HTERT RPE-1 (cell line): ENCODE measurements around the gene ANAPC1.
"Not testable (repeated sequence)": the region's sequence is repeated elsewhere in the genome, so short reads cannot be mapped to it uniquely, and the experiment has no call there.

ENCODE experiments used
- in situ Hi-C: fragments of 300-500 bp; cut with MboI; formaldehyde crosslinking; loops from 4 replicates; pipeline ENCODE4 v1.14.3; 2020; ENCODE audit warnings: low sequenced_read_pairs

The ANAPC1 gene

DNA sequence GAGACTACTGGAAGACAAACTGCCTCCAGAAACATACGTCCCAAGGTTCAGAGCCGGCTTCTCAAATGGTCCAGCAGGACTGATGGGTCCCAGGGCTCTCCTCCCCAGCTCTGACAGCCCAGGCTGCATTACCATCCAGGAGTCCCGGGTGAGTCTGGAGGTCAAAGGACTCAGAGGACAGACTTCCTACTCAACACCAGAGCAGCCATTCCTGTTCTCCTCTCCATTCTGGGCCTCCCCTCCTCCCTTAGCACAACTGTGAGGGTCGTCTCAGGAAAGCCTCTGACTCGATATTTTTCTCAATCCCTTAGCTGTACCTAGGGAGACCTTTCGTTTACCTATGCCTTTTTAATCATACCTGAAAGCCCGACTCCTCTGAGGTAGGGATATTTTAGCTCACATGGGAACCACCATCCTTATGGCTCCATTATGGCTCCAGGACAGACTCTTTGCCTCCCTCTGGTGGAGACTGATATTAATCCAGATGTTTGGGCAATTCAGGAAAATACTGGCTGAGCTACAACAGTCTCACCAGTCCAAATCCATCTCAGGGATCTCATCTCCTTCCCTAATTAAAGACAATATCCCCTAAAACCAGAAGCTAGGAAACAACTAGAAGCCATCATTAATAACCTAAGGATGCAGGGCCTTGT is 70.9 kb downstream of the ANAPC1 start:
- in situ Hi-C loops = not testable (repeated sequence)

DNA sequence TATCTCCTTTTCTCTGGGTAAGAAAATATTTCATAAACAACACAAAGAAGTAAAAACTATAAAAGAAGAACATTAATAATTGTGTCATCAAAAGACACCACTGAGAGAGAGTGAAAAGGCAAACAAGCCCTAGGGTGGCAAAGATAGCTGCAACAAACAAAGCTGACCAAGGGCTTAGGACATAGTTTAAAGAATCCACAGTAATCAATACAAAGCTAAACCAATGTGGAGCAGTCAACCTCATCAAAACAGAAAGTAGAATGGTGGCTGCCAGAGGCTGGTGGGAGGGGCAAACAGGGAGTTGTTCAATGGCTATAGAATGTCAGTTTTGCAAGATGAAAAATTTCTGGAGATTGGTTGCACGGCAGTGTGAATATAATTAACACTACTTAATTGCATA is 93.4 kb downstream of the ANAPC1 start:
- in situ Hi-C loops = not testable (repeated sequence)

DNA sequence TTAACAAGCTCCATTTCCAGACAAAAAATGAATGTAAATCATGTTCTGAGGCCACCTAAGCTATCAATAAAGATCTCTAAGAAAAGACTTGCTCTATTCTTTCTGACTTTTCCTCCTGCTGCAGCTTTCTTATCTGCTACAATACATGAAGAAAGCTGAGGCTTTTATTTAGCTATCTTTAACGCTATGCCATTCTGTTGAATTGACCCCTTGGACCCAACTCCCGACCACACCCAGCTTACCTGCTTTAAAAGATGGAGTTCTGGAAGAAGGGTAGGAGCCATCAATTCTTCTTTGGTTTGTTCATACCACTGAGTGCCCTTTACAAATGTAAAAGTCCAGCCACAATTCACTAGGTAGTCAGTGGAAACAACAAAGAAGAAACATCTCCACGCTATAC is 99.9 kb downstream of the ANAPC1 start:
- in situ Hi-C loops = not testable (repeated sequence)

DNA sequence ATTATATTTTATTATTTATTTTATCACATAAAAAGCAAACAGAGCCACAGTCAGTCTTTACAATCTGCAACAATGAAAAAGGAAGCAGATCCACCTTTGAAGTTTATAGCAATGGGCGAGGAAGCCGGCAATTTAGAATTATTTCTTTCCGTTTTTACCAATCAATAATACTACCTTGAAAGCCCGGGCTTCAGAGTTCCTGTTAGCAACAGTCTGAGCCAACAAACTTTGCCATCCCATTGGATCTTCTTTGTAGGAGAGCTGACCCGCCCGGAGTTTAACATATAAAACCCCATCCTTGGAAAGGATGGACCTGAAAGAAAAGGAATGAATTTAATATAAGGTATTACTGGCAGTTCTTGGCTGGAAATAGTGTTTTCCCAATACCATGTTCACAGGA is 101.8 kb downstream of the ANAPC1 start:
- in situ Hi-C loops = not testable (repeated sequence)

DNA sequence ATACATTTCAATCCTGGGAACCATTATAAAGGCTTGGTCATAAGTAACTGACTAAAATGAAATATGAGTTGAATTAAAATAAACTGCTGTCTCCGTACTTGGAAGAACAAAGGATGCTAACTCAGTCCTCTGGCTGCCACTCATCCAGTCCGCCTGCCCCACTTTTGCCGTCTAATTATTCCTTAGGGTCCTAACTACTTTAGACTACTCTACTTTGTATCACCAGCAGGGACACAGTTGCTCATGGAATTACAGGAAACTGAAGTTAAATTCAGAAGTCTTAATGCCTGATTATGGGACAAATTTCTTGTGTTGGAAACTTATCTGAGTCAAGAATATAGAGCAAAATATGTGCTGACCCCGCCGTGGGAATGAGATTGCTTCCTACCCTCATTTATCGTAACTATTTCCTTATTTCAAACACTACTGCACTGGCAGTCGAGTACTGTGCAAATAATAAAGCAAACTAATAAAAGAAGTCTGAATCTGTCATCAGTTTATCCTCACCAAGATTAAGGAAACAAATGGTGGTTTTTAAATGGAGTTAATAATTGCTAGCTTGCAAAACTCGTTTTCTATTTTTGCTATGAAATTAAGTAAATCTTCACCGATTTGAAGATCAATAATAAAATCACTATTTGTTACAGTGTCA is 102.4 kb downstream of the ANAPC1 start:
- in situ Hi-C loops = not testable (repeated sequence)

GRCh38 chr2:111777155-111777554 is 106.8 kb downstream of the ANAPC1 start:
- in situ Hi-C loops = not testable (repeated sequence)

- in situ Hi-C loops = not testable (repeated sequence)
Measured at GRCh38 chr2:111776296-111776695, 107.7 kb downstream of the ANAPC1 start.

GRCh38 chr2:111772180-111772579 is 111.8 kb downstream of the ANAPC1 start:
- in situ Hi-C loops = not testable (repeated sequence)

DNA sequence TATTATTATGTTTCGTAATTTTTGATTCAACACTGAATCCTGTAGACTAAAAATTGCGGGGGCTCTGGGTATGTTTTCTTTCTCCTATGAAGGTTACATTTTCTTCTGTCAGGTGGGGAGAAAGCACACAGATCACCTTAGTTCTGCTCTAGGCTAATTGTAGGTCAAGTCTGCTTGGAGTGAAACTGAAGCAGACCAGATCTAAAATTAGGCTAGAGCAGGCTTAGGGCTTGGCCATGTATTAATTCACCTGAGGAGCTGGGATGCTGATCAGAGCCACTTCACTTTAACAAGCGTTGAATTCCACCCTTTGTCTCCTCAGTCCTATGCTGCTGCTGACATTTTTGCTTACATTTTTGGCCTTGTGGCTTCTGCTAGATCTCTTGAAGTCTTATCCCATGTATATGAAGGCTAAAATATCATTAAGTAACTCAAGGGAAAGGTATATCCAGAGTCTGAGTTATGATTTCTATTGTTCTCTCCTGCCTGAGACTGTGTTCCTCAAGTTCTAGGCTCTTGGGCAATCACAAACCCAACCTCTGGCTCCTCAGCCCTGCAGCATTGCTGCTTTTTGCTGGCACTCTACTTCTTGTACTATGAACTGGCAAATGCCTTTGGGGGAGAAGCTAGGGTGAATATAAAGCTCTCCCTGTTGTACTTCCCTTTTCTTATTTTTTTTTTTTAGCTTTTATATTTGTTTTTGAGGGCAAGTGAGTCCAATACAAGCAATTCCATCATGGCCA is 112.9 kb downstream of the ANAPC1 start:
- in situ Hi-C loops = not testable (repeated sequence)

DNA sequence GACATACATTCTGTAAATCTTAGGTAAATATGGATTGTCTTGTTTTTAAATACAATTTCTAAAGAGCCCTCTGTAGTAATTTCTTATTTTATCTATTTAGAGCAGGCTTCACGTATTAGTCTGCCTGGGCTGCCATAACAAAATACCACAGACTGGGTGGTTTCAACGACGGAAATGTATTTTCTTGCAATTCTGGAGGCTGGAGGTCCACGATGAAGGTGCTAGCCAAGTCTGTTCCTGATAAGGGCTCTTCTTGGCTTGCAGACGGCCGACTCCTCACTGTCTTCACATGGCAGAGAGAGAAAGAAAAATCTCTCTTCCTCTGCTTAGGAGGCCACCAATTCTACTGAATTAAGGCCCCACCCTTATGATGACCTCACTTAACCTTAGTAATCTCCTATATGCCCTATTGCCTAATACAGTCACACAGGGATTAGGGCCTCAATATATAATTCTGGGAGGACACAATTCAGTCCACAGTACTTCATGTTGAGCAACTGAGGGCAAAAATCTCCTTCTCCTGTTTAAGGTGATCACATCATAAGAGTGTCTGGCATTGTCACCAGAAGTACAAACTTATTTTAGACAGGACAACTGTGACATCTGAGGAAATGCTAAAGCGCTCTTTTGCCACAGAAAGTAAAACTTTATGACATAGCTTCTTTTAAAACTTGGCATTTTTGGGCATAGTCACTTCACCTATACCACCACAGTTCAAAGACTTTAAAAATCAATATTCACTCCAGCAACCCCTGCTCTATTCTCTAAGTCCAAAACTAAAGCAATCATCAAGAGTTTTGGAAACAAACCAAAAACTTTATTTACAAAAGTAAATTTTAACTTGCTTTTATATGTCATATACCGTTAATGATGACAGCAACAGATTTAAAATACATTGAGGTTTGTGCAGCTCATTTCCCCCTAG is 115.5 kb downstream of the ANAPC1 start:
- in situ Hi-C loops = not testable (repeated sequence)

DNA sequence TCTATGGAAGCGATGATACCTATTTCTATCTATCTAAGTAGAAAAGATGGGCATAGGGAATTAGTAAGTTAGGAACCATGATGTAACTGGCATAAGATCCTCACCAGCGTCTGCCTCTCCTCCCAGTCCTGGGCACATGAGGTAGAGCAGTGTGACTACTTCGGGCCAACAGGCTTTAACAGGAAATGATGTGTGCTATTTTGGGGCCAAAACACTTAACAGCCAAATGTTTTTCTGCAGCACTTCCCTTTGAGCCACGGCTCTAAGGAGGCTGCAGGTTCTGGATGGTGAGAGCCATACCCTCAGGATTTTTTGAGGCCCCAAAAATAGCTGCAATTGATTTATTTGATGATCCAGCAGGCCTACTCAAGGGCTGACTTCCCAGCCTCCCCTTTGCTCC is 116.9 kb downstream of the ANAPC1 start:
- in situ Hi-C loops = not testable (repeated sequence)

GRCh38 chr2:111766295-111766694 is 117.7 kb downstream of the ANAPC1 start:
- in situ Hi-C loops = not testable (repeated sequence)

DNA sequence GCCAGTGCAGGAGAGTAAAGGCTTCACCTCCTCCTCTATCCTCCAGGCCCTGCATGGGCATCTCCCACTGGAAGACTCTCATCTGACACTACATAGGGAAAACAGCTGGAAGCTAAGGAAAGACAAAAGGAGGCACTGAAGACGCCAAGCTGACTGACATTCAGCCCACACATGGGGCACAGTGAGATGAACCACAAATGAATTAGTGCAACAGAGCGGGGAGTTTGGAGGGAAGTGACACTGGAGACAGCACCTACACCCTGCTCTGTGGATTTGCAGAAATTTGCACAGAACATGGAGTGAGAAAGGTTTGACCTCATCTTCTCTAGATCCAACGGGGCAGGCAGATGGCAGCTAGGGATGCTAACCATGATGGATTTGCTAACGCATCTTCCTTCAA is 119.8 kb downstream of the ANAPC1 start:
- in situ Hi-C loops = not testable (repeated sequence)

DNA sequence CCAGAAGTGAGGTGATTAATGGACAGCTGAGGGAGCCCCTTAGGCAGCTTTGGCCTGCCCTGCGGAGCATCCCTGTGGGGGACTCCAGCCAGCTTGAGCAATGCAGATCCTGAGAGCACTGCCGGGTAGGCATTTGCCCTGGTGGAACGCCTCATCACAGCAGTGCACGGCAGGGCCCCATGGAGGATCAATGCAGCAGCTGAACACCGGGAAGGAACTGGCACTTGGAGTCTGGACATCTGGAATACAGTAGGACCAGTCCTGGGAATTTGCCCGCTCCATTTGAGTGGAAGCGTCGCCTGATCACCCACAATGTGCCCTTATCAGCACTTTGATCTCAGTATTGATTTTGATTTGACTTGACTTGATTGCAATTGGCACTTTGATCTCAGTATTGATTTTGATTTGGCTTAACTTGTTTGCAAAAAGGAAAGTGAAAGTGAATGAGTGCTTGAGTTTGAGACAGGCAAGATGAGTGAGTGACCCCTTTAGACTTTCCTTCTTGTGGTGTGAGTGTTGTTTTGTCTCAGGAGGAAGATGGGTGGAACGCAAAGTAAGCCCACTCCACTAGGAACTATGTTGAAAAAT is 123.2 kb downstream of the ANAPC1 start:
- in situ Hi-C loops = not testable (repeated sequence)

GRCh38 chr2:111752533-111752932 is 131.5 kb downstream of the ANAPC1 start:
- in situ Hi-C loops = not testable (repeated sequence)

DNA sequence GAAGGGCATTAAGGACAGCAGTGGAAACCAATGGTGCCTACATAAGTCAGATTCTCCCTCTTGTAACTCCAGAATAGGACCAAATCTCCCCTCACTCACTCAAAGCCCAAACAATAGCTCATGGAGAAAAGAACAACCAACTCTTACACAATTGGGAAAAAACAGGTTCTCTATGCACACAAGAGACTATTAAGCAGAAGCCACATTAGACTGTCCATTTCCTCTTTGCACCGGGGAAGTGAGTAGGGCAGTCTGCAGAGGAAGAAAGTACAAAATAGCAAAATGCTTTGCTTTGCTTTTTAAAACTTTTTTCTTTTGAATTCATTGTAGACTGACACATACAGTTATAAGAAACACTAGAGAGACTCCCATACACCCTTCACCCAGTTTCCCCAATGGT is 133.4 kb downstream of the ANAPC1 start:
- in situ Hi-C loops = not testable (repeated sequence)

- in situ Hi-C loops = not testable (repeated sequence)
Measured at GRCh38 chr2:111748429-111748828, 135.6 kb downstream of the ANAPC1 start.

GRCh38 chr2:111747410-111748115 is 136.4 kb downstream of the ANAPC1 start:
- in situ Hi-C loops = not testable (repeated sequence)

DNA sequence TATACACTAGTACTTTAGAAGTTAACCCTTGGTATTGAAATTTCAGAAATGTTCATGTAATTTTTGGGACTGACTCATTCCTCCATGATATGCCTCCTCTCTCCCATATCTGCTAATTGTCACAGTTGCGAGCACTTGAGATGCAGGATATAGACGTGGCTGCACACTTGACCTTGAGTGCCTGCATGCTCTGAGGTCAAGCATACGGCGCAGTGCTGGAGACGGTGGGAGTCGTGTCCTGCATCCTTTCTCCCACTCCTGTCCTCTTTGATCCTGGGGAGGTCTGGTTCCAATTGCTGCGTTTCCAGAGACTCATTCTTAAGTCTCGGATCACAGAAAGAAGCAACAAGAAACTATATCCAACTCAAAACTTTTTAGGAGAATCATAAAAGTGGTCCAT is 139.2 kb downstream of the ANAPC1 start:
- in situ Hi-C loops = not testable (repeated sequence)

- in situ Hi-C loops = not testable (repeated sequence)
Measured at GRCh38 chr2:111741517-111741916, 142.5 kb downstream of the ANAPC1 start.
